ENCODE measurements around the gene PRDM11. TPM values are rescaled to one million over a fixed set of nuclear protein-coding genes. Genes with fewer than 3 reads are reported as not detected.

Gene PRDM11
- total RNA-seq, 1 donor from 2014 or later: 18.3 TPM

GRCh38 chr11:45156741-45157140 is 10.3 kb downstream of the PRDM11 start:
- peaks cover 19% of the 10 kb centered on the region for H3K4me1 ChIP-seq
- TF ChIP-seq, protein P1, sequence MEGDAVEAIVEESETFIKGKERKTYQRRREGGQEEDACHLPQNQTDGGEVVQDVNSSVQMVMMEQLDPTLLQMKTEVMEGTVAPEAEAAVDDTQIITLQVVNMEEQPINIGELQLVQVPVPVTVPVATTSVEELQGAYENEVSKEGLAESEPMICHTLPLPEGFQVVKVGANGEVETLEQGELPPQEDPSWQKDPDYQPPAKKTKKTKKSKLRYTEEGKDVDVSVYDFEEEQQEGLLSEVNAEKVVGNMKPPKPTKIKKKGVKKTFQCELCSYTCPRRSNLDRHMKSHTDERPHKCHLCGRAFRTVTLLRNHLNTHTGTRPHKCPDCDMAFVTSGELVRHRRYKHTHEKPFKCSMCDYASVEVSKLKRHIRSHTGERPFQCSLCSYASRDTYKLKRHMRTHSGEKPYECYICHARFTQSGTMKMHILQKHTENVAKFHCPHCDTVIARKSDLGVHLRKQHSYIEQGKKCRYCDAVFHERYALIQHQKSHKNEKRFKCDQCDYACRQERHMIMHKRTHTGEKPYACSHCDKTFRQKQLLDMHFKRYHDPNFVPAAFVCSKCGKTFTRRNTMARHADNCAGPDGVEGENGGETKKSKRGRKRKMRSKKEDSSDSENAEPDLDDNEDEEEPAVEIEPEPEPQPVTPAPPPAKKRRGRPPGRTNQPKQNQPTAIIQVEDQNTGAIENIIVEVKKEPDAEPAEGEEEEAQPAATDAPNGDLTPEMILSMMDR (IDR thresholded peaks at IDR 0.05): no peak
- ATAC-seq: no peak
- no peaks in the 10 kb centered on the region for H3K36me3 ChIP-seq
- no peak overlapping the region for H3K27ac ChIP-seq
- no peak for DNase-seq
- intact Hi-C loops (cut with DNase I): no loop called here
- no peaks in the 10 kb centered on the region for H3K9me3 ChIP-seq
- no peaks in the 10 kb centered on the region for H3K27me3 ChIP-seq
- H3K4me3 ChIP-seq: no peak overlapping the region

DNA sequence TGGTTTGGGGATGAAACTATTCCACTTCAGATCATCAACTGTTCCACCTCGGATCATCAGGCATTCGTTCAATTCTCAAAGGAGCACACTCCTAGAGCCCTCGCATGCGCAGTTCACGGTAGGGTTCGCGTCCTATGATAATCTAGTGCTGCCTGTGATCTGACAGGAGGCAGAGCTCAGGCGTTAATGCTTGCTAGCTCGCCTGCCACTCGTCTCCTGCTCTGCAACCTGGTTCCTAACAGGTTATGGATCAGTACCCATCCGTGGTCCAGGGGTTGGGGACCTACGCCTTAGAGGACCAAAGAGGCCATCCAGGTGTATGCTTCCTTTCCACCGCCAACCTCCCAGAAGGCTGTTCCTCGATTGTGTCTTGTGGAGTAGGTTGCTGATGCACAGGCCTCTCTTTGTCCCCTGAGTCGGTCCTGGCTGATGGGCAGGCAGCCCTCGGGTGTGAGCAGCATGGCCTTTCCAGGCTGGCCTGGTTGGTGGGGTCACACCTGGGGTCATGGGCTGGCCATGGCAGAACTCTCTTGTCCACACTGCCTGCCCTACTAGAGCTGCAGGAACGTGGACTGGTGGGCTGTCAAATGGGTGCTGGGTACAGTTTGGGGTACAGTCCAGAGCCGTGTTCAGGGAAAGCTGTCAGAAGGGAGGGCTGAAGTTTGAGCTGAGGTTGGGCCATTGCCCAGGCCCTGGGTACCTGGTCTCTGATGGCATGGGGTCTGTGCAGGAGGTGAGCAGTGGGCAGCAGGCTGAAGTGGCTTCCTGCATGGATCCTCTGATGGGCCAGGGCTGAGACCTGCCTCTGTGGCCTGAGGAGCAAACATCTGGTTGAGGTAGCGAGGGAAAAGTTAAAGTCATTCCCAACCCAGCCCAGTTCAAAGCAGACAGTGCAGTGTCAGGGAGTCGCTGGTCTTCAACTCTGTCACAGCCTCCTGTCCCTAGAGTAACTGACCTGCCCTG is 11.1 kb downstream of the PRDM11 start:
- H3K27ac ChIP-seq: no peak overlapping the region
- no peak overlapping the region for H3K4me3 ChIP-seq
- peaks cover 23% of the 10 kb centered on the region for H3K4me1 ChIP-seq
- H3K27me3 ChIP-seq: no peaks in the 10 kb centered on the region
- TF ChIP-seq, protein P1 (IDR thresholded peaks at IDR 0.05): no peak
- no peaks in the 10 kb centered on the region for H3K9me3 ChIP-seq
- DNase-seq: no peak
- H3K36me3 ChIP-seq: no peaks in the 10 kb centered on the region
- intact Hi-C loops (cut with DNase I): no loop called here
- no peak for ATAC-seq

DNA sequence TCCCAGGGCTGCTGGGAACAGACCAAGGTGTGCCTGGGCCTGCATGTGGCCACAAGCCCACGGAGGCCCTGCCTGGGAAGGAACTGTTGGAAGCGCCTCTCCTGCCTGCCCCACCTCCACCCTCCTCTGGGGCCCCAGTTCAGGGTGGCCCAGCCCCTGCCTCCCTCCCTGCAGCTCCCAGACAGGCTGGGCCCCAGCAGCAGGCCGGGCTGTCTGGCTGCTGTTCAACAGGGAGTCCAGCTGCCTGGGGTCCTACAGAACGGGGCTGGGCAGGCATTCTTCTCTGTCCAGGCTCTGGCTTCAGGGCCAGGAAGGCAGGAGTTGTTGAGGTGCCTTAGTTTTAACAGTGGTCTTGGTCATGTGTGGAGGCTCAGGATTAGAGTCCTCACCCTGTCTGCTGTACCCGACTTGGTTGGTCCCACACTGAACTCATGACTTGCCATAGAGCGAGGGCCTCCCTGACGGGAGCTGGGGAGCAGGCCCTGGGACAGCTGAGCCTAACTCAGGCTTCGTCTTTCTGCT is 11.8 kb downstream of the PRDM11 start:
- no peak overlapping the region for H3K4me3 ChIP-seq
- ATAC-seq (peak; percentile 66), DNase-seq (peak; percentile 69)
- H3K9me3 ChIP-seq: no peaks in the 10 kb centered on the region
- no peaks in the 10 kb centered on the region for H3K27me3 ChIP-seq
- intact Hi-C loops (cut with DNase I): no loop called here
- TF ChIP-seq, protein P1 (IDR thresholded peaks at IDR 0.05): no peak
- no peaks in the 10 kb centered on the region for H3K36me3 ChIP-seq
- no peak overlapping the region for H3K27ac ChIP-seq
- H3K4me1 ChIP-seq: peaks cover 23% of the 10 kb centered on the region

DNA sequence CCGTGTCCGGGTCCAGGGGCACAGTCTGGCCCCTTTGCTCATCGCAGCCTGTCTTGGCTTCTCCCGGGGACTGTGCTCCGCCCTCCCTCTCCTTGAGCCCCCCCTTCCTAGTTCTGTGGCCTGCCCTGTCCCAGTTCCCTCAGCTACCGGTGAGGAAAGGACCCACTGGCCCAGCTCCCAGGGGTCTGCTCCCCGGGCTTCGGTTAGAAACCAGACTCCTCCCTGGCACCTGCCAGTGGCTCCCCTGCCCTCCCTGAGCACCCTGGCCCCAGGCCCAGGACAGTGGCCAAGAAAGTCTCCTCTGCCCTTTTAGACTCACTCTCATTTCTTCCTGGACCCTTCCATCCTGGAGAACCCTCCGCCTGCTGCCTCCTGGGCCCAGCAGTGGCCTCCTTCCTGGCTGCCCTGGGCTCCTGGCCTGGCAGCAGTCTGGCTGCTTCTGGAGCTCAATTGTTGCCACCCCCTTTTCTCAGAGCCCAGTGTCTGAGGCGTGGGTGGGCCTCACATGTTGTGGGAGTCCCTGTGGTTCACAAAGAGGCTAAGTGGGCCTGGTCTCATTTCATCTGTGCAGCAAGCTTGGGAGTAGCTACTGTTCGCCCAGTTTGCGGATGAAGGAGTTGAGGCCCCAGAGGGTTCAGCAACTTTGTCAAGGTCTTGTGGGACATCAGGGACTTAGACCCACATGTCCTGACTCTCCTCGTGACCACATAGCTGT is 12.6 kb downstream of the PRDM11 start:
- intact Hi-C loops (cut with DNase I): no loop called here
- TF ChIP-seq, protein P1 (IDR thresholded peaks at IDR 0.05): no peak
- no peak overlapping the region for H3K4me3 ChIP-seq
- H3K36me3 ChIP-seq: no peaks in the 10 kb centered on the region
- H3K27ac ChIP-seq: no peak overlapping the region
- peaks cover 23% of the 10 kb centered on the region for H3K4me1 ChIP-seq
- H3K27me3 ChIP-seq: no peaks in the 10 kb centered on the region
- H3K9me3 ChIP-seq: no peaks in the 10 kb centered on the region
- peak; percentile 59 for DNase-seq
- ATAC-seq: no peak

- Histone ChIP-seq H3K4me3 (no peak overlapping the region), H3K4me1 (peaks cover 23% of the 10 kb centered on the region), H3K27ac (no peak overlapping the region), H3K27me3 (no peaks in the 10 kb centered on the region), H3K9me3 (no peaks in the 10 kb centered on the region), H3K36me3 (no peaks in the 10 kb centered on the region)
- TF ChIP-seq, protein P1 (IDR thresholded peaks at IDR 0.05): no peak
- ATAC-seq: no peak
- DNase-seq: peak; percentile 9
- intact Hi-C loops (cut with DNase I): no loop called here
Observed at GRCh38 chr11:45159781-45160365, 13.4 kb downstream of the PRDM11 start.
